GM12865 (cell line): ENCODE results near the gene ATXN7.

Source experiments
- DNase-seq: peaks from one replicate; pipeline ENCODE4 v3.0.0; 2010; ENCODE audit warnings: low read depth
- H3K4me3 ChIP-seq: 2 replicates; pipeline ENCODE4 v1.5.1; 2011; ENCODE audit warnings: mild to moderate bottlenecking, low read depth, low read length, control low read depth
- TF ChIP-seq, protein P1 (sequence below): IDR thresholded peaks from 2 replicates; pipeline ENCODE4 v1.5.1; 2011; ENCODE audit warnings: low read length, control low read depth, low read depth, inconsistent platforms; ENCODE audit not compliant: insufficient read depth; ENCODE audit errors: missing control alignments

Gene ATXN7

DNA sequence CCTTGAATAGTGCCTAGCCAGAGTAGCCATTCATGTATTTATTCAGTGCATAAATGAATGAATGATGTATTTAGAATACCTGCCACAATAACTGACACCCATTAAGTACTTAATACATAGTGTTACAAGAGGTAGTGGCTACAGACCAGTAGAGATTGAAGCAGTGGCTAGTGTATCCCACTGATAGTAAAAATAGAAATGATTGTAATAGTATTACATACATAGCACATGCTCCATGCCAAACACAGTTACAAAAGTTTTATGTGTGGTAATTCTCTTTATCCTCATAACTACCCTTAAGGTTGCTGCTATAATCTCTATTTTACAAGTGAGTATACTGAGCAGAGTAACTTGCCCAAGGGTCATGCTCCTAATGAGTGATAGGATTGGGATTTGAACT, 78.9 kb downstream of the ATXN7 start:
- DNase-seq = no peak
- no peak overlapping the region for H3K4me3 ChIP-seq
- TF ChIP-seq, protein P1, sequence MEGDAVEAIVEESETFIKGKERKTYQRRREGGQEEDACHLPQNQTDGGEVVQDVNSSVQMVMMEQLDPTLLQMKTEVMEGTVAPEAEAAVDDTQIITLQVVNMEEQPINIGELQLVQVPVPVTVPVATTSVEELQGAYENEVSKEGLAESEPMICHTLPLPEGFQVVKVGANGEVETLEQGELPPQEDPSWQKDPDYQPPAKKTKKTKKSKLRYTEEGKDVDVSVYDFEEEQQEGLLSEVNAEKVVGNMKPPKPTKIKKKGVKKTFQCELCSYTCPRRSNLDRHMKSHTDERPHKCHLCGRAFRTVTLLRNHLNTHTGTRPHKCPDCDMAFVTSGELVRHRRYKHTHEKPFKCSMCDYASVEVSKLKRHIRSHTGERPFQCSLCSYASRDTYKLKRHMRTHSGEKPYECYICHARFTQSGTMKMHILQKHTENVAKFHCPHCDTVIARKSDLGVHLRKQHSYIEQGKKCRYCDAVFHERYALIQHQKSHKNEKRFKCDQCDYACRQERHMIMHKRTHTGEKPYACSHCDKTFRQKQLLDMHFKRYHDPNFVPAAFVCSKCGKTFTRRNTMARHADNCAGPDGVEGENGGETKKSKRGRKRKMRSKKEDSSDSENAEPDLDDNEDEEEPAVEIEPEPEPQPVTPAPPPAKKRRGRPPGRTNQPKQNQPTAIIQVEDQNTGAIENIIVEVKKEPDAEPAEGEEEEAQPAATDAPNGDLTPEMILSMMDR = no peak

DNA sequence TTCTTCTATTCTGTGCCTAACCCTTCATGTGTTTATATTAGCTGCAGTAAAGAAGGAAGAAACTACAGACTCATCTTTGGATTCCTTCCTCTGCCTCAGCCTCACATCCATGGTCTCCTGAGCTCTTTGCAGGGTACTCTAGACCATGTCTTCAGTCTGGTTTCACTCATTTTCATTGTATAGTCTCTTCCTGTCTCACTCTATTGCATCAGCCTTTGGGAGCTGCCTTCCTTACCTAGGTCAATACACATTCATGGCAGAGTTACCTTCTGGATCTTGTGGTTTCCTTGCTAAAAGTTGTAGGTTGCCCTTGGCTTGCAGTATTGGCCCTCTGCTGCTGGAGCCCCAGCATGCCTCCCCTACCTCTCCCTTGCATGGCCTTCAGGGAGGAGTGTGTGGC, 80.0 kb downstream of the ATXN7 start:
- TF ChIP-seq, protein P1 = no peak
- DNase-seq = no peak
- no peak overlapping the region for H3K4me3 ChIP-seq

DNA sequence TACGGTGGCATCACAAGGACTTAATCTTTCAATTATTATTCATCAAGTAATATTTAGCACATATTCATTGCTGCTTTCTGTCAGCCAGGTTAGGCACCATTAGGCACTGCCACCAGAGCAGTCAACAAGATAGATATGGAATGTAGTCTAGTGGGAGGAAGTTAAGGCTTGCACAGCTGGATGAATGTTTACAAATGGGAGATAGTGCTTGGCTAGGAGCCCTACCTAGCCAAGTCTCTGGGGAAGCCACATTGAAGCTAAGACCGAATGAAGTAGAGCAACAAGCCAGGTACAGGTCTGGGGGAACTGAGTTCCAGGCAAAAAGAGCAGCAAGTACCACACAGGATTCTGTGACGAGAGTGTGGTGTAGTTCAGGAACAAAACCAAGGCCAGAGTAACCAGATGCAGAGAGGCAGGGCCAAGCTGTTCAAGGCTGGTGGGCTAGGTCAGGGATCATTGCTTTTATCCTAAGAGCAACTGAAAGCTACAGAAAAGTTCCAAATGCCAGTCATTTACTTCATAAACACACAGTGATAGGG, 82.0 kb downstream of the ATXN7 start:
- H3K4me3 ChIP-seq = no peak overlapping the region
- TF ChIP-seq, protein P1 = no peak
- DNase-seq = no peak

DNA sequence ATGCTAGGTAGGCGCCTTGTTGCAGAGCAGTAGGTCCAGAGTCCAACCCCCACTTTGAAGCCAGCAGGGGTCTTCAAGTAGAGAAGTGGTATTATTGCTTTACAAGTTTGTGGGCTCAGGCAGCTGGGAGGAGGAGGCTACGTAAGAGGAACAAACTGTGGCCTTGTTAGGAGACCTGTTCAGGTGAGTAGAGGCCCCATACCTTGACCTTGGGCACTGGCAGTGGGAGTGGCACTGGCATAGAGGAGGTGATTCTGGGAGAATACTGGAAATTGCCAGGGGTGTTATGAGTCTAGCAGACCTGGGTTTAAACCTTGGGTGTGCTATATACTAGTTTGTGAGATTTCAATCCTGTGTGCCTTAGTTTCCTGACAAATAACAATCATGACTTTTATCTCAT, 83.1 kb downstream of the ATXN7 start:
- TF ChIP-seq, protein P1 = no peak
- no peak overlapping the region for H3K4me3 ChIP-seq
- DNase-seq = no peak

DNA sequence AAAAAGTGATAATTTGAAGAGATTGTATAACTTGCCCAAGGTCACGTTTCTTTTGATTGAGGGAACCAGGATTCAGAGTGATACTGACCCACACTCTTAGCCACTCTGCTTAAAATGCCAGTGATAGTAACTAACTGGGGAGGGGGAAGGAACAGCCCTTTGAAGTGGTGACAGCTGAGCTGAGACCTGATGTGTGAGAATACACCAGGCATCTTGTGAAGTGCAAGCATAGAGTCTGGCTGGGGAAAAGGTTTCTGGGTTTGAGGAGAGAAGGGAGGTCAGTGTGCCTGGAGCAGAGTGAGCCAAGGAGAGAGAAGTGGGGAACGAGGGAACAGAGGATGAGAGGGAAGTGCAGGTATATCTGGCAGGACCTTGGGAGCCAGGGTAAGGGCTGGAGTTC, 83.9 kb downstream of the ATXN7 start:
- no peak for DNase-seq
- TF ChIP-seq, protein P1 = no peak
- H3K4me3 ChIP-seq = no peak overlapping the region

DNA sequence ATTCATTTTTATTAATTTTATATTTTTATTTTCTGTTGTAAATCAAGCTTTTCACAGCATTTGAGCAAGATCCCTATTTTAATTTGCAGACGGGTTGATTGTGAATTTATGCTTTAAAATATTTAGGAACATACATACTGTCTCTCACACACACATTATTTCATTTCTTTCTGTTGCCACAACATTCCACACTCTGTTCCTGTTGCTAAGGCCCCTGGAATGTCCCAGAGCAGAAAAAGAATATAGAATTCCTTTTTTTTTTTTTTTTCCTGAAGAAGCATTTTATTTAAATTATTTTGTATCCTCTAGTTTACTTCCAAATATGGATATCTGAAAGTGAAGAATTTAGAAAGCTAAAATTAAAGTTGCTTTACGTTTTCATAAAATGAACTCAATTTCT, 85.3 kb downstream of the ATXN7 start:
- TF ChIP-seq, protein P1 = no peak
- DNase-seq = no peak

DNA sequence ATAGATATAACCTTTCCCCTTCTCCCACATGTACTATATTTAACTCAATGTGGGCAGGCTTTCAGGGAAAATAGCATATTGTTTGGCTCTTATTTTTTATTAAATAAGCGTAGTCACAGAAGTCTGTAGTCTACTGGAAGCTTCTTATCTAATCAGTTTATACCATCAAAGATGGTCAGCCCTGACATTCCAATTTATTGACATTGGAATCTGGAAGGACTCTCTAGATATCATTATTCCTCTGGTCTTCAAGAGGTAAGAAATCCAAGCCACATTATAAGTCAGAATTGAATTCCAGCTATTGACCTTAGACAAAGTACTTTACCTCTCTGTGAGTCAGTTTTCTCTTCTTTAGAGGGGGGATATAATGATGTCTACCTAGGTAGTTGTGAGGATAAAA, 87.0 kb downstream of the ATXN7 start:
- TF ChIP-seq, protein P1 = no peak
- no peak overlapping the region for H3K4me3 ChIP-seq
- no peak for DNase-seq

More for the DNA sequence above, 85.3 kb downstream of the ATXN7 start:
- H3K4me3 ChIP-seq = no peak overlapping the region
